GM19467 (cell line): ENCODE data around the gene F2.
"Not testable (repeated sequence)": the region's sequence is repeated elsewhere in the genome, so short reads cannot be mapped to it uniquely, and the experiment has no call there.

Experiments used
- ATAC-seq: cut with Tn5 transposase; IDR thresholded peaks from one replicate; pipeline ENCODE4 v1.9.1; 2021; ENCODE audit warnings: mild to moderate bottlenecking, moderate library complexity; ENCODE audit not compliant: unreplicated experiment

Gene F2

GRCh38 chr11:46684367-46684766 lies 34.6 kb upstream of the F2 start:
- ATAC-seq = no peak

GRCh38 chr11:46686886-46687795 lies 31.9 kb upstream of the F2 start:
- ATAC-seq = no peak

DNA sequence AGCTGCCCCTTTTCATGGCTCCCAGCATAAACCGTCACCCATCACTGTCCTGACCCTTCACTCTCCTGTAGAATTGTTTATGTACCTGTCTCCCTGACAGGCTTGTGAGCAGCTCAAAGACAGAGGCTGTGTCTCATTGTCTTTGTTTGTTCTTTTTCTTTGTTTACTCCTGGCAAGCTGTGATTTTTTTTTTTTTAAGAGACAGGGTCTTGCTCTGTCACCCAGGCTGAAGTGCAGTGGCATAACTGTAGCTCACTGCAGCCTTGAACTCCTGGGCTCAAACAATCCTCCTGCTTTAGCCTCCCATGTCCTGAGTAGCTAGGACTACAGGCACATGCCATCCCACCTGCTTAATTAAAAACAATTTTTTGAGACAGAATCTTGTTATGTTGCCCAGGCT lies 28.3 kb upstream of the F2 start:
- no peak for ATAC-seq

DNA sequence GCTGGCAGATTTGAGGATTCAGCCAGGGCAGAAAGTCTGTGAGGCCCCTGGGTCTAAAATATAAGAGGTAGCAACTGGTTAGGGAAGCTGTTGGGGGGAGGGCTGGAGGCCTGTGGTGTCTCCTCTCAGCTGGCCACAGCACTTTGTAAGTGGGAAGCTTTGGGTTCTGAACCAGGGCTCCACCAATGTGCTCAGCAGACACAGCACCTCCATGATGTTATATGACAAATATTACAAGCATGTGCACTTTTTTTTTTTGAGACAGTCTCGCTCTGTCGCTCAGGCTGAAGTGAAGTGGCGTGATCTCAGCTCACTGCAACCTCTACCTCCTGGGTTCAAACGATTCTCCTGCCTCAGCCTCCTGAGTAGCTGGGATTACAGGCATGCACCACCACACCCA lies 26.6 kb upstream of the F2 start:
- no peak for ATAC-seq

- ATAC-seq = no peak
Measured at GRCh38 chr11:46693597-46694012, 25.4 kb upstream of the F2 start.

DNA sequence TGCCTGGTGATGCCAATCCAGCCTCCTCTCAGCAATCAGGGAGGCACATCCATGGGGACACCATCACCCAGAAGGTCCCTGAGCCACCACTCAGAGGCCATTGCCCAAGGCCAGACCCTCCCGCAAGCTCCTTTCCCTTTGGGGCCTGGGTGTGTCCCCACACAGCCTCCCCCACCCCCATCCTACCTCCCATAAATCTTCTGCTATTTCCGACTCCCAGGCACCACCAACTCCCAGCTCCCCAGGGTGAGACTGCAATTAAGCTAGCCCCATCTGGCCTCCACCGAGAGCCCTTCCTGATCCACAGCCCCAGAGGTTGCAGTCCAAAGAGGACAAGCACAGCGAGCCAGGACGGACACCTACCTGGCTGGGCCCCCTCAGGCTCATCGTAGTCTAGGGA lies 24.9 kb upstream of the F2 start:
- ATAC-seq = no peak

GRCh38 chr11:46694607-46695006 lies 24.4 kb upstream of the F2 start:
- ATAC-seq = no peak

DNA sequence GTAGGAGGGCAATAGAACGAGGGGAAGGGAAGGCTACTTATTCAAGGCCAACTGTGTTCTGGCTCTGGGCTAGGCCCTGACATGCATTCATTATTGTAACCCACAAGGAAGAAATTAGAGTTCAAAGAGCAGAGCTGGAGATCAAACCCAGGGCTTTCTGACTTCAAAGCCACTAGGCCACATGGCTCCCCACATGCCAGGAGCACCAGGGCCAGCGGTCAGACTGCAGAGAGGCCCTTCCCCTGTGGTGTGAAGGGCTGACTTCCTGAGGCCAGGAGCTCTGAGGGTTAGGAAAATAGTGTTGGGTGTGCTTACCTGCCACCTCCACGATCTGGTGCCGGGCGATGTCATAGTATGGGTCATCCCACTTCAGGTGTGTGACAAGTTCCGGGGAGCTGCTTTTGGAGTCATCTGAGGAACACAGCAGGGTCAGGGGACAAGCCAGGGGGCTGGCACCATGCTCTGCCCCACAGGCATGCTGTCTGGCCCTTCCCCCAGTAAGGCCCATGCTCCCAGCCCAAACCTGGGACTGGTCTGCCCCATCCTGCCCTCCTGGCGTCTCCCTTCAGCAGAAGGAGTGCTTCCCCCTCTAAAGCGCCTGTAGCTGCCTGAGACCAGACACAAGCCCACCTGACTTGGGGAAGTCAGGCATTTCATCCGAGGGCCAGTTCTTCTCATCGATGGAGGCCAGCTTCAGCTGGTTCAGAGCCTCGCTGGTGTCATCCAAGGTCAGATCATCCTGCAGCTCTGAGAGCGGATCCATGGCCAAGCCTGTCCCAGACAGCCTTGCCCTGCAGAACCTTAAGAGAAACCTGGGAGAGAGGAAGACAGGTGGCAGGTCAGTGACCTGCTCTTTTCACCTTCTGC lies 23.4 kb upstream of the F2 start:
- no peak for ATAC-seq

GRCh38 chr11:46696212-46696558 lies 22.8 kb upstream of the F2 start:
- ATAC-seq = no peak

GRCh38 chr11:46697303-46697702 lies 21.7 kb upstream of the F2 start:
- no peak for ATAC-seq

DNA sequence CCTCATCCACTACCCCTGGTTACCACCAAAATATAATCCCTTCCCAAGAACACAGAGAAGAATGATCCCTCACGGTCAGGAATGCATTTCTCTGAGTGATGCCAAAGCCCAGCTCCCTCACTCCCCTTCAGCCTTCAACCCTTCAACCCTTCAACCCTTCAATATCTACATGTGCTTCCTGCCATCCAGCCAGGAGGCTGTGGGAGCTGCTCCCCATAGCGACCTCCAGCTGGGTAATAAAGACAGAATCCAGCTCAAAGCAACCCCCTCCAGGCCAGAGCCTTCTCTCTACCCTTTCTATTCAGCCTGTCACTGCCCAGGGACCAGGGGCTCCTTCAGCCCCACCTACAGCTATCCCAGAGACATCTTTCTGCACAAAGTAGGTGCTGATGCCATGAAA lies 21.3 kb upstream of the F2 start:
- no peak for ATAC-seq

DNA sequence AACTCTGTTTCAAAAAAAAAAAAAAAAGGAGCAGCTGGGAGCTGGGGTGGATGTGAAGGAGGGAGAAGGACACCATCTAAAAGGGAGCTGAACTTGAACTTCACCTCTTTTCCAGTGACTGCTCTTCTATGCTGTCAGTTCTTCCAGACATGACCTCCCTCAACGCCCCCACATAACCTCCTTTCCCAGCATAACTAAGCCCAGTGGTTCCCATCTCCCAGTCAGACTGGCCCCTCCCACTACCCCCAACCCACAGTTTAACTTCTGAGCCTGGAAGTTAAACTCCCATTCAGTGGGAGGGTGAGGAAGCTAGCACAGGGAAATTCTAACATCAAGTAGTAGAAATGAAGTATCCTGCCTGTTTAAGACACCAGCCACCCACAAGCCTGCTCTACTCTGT lies 20.4 kb upstream of the F2 start:
- no peak for ATAC-seq

GRCh38 chr11:46700241-46701077 lies 18.6 kb upstream of the F2 start, which contains the start of the genes ARHGAP1 and ZNF408:
Gene ARHGAP1, minus strand, starts transcription at chr11:46700619. Its CDS starts 4,512 bp downstream, at chr11:46696107.
Gene ZNF408, plus strand, starts transcription at chr11:46701031. Its CDS starts 17 bp downstream, at chr11:46701048.
- peak; percentile 86 for ATAC-seq

DNA sequence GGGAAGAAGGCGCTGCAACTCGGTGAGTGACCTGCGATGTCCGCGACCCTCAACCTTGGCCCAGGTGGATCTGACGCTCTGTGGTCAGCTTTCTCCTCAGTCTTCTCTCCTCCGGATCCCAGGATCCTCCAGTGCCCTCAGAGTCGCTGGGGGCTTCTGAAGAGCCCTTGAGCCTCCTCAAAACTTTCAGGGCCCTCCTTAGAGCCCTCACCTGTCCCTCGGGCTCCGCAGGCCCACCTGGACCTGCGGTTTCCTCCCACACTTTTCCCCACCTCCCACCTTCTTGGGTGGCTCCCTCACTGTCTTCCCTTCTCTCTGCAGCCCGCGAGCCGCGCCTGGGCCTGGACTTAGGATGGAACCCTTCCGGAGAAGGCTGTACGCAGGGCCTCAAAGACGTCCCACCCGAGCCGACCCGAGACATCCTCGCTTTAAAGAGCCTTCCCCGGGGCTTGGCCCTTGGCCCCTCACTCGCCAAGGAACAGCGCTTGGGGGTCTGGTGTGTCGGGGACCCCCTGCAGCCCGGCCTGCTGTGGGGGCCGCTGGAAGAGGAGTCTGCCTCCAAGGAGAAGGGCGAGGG lies 17.8 kb upstream of the F2 start:
- no peak for ATAC-seq

- no peak for ATAC-seq
Measured at GRCh38 chr11:46705070-46705688, 13.8 kb upstream of the F2 start.

GRCh38 chr11:46706886-46707285 lies 12.1 kb upstream of the F2 start:
- ATAC-seq = no peak

DNA sequence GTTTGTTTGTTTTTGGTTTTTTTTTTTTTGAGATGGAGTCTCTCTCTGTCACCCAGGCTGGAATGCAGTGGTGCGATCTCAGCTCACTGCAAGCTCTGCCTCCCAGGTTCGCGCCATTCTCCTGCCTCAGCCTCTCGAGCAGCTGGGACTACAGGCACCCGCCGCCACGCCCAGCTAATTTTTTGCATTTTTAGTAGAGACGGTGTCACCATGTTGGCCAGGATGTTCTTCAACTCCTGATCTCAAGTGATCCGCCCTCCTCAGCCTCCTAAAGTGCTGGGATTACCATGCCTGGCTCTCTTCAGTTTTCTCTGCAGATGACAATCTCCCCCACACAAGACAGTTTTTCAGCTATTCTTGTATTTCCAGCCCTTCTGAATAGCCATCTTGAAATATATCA lies 9.7 kb upstream of the F2 start:
- ATAC-seq = not testable (repeated sequence)

GRCh38 chr11:46710821-46711269 lies 8.2 kb upstream of the F2 start:
- no peak for ATAC-seq

DNA sequence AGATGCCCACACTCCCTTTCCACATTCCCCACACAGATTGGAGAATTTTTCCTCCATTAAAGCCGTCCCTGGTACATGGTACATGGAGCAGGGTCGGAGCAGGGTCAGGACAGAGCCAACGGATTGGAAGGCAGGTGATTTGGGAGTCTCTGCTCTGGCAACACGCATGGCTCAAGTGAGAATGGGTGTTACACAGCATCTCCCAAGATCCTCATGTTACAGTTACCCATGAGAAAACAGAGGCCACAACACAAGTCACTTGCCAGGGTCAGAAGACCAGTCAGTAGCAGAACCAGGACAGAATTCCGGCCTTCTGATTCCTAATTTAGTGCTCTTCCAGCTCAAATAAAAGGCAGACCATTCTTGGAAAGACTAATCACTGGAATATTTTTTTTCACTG lies 7.7 kb upstream of the F2 start:
- no peak for ATAC-seq
